CD4-positive, alpha-beta T cell treated with Interleukin-6 at 100 ng/mL for 8 hours (primary cell): ENCODE measurements around the gene RAE1.

Experiments used
- DNase-seq: peaks from one replicate; pipeline ENCODE4 v3.0.0-alpha.2; 2020; ENCODE audit warnings: mixed read lengths, low spot score

Gene RAE1

GRCh38 chr20:57388953-57389694 is 38.1 kb downstream of the RAE1 start:
- peak; percentile 62 for DNase-seq

GRCh38 chr20:57389695-57390603 is 38.9 kb downstream of the RAE1 start:
- DNase-seq: peak; percentile 50

- DNase-seq: peak; percentile 81
Observed at GRCh38 chr20:57390604-57391438, 39.8 kb downstream of the RAE1 start, which contains the start of gene RBM38. Gene RBM38, plus strand, starts transcription at chr20:57391396. Its CDS starts 186 bp downstream, at chr20:57391582.

GRCh38 chr20:57391439-57392301 is 40.6 kb downstream of the RAE1 start:
- DNase-seq: no peak

- peak; percentile 85 for DNase-seq
Observed at GRCh38 chr20:57392512-57393271, 41.6 kb downstream of the RAE1 start.

- DNase-seq: no peak
Observed at GRCh38 chr20:57393321-57394120, 42.5 kb downstream of the RAE1 start.

GRCh38 chr20:57394121-57395082 is 43.3 kb downstream of the RAE1 start:
- DNase-seq: no peak

GRCh38 chr20:57395111-57395966 is 44.3 kb downstream of the RAE1 start:
- DNase-seq: no peak

GRCh38 chr20:57396212-57396983 is 45.3 kb downstream of the RAE1 start:
- DNase-seq: no peak

- DNase-seq: no peak
Observed at GRCh38 chr20:57396984-57397692, 46.1 kb downstream of the RAE1 start.

- DNase-seq: peak; percentile 65
Observed at GRCh38 chr20:57397693-57398108, 46.6 kb downstream of the RAE1 start.

GRCh38 chr20:57398231-57398821 is 47.3 kb downstream of the RAE1 start:
- DNase-seq: peak; percentile 93

GRCh38 chr20:57398901-57399535 is 48.0 kb downstream of the RAE1 start:
- DNase-seq: no peak

- no peak for DNase-seq
Observed at GRCh38 chr20:57399587-57400155, 48.6 kb downstream of the RAE1 start.
